Left colon (tissue), 2 donors: ENCODE data around the gene BRF1. TPM values are rescaled to one million over a fixed set of nuclear protein-coding genes. Genes with fewer than 3 reads are reported as not detected.

Experiments
- ATAC-seq: fragments of 200-7000 bp; cut with Tn5 transposase; one replicate; pipeline ENCODE4 v1.9.1; 2020; ENCODE audit warnings: mild to moderate bottlenecking, moderate library complexity
- DNase-seq, 2 donors: peaks; one replicate each; pipeline ENCODE4 v3.0.0-alpha.2; 2020
- intact Hi-C, 2 donors: fragments of 100-400 bp; cut with DNase I in 1 of 2; cut with micrococcal nuclease in 1 of 2; formaldehyde crosslinking; loops; one replicate each; pipeline versions ENCODE4 v1.11.2 to v1.14.0; 2022; cut with DNase I, micrococcal nuclease
- total RNA-seq, 2 donors: library from RNA; stranded (reverse); fragmentation: NEBNext Ultra II Directional; extraction: Animal tissue kit (Norgen Biotek cat#: 25700); gene quantifications; one replicate each; pipeline ENCODE4 v1.2.1, GENCODE V29; 2021
- donor health status: DM: no; HTN: no; CAD: no.
- donor health status: DM: yes; HTN: yes; CAD: no.

Gene BRF1
- total RNA-seq, 2 donors from 2014 or later: 29.9 to 35.1 TPM

DNA sequence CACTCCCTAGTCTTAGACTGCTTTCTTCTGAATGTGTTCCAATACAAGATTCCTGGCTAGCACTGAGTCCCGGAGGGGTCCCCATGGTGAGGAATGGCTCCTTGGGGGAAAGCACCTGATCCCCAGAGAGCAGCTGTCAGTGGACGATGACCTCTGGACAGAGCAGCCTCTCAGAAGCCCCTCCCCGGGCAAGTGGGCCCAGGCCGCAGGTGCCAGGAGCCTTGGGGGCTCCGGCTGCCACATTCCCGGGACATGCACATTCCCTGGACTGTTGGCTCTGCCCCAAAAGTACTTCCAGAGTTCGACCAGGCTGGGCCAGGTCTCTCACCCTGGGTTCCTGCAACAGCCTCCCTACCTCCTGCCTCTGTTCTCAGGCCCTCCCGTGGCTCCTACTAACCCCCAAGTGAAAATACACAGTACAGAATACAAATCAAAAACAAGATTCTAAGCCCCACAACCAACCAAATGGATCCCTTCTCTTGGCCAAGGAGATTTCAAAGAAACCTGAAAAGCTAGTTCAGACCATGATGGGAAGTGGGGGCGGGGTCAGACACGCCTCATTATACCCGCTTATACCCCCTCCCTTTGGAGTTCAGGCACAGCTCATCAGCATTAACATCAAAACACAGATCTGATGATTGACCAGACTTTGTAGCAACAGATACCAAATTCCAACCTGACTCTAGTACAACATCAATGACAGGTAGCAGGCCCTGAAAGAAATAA lies 75.8 kb downstream of the BRF1 start:
- no peak for ATAC-seq
- no peak for DNase-seq
- intact Hi-C loops: no loop called here

DNA sequence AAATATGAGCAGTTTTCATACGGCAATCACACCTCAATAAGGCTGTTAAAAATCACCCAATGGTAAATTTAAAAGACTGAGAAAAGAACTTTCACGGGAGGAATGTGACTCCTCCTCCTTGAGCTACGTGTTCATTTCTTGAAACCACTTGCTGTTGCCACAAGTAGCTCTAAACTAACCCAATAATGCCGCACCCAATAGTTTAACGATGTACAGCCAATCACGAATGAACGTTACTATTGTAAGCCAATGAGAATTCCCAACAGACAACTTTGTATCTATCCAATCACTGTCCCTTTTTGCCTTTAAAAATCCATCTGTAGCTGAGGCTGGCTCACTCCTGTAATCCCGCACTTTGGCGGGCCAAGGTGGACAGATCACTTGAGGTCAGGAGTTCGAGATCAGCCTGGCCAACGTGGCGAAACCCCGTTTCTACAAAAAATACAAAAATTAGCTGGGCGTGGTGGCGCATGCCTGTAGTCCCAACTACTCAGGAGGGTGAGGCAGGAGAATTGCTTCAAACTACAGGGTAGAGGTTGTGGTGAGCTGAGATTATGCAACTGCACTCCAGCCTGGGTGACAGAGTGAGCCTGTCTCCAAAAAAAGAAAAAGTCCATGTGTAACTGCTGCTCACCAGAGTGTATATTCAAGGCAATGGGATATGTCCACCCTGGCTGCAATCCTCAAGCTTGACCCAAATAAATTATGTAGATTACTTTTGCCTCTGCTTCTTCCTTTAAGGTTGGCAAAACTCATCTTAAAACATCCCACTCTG lies 76.8 kb downstream of the BRF1 start:
- ATAC-seq (no peak), DNase-seq (no peak)
- intact Hi-C loops: no loop called here

DNA sequence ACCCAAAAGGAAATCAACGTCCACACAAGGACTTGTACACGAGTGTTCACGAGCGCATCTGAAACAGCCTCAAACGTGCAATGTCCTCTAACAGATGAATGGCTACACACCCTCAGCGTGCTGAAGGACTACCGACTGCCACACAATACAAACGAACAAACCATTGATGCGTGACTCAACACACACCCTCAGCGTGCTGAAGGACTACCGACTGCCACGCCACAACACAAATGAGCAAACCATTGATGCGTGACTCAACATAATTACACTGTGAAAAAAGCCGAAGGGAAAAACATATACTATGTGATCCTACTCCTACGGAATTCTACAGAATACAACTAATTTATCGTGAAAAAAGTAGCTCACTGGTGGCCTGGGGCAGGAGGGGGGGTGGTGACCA lies 77.5 kb downstream of the BRF1 start:
- ATAC-seq (no peak), DNase-seq (no peak)
- intact Hi-C loops: no loop called here

DNA sequence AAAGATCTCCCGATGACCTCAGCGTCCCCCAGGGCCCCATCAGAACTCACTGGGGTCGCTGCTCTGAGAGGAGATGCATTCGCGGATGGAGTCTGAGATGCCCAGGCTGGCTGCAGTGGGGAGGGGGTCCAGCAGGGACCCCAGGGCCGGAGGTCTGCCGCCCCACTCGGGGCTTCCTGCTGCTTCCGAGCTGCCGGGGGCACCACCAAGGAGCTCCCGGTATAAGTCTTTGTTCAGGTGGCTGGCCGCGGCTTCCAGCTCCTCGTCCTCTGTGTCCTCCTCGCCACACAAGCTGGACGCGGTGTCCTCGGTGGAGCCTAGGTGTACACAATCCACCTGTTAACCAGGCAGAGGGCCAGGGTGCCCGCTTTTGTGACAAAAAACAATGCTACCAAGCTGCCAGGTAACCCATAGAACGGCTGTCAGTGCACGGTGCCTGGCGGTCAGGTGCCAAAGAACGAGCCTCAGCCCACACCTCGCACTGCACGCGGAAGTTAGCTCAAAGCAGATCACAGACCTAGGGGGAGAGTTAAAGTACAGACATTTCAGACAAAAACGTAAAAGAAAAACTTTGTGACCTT lies 79.1 kb downstream of the BRF1 start:
- no peak for ATAC-seq
- intact Hi-C loops: no loop called here

DNA sequence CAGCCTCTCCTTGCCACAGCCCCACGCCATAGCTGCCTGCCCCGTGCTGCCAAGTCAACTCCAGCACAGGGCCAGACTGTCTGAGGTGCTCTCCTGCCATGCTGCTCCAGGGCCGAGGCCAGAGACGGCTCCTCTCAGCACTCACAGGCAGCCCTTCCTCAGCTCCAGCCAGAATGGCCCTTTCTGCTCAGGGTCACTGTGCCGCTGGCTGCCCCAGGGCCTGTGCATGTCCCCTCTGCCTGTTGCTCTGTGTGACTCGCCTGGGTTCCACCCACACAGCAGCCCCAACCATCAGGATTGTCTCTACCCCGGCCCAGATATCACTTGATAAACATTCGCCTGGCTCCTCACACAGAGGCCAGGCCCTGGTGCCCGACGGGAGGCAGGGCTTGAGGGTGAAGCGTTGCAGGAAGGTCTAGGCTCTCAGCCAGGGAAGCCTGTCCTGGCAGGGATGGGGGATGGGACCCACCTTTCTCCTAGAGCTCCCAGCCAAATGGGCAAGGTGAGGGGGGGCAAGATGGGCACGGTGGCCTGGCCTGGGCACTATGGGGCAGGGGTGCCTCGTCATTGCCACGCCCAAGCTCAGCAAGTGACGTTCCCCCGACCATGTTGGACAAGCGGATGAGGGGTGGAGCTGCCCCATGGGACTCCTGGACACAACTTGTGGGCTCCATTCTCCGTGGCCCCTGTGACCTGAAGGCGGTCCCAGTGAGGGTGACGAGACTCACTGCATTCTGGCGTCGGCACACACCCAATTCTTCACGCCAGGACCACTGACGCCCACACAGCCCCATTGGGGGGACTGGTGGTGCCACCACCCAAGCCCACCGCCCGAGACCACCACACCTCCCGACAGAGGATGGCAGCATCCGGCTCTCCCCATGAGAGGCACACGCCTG lies 79.9 kb downstream of the BRF1 start:
- intact Hi-C loops: no loop called here
- no peak for DNase-seq
- no peak for ATAC-seq

More for the DNA sequence above, 79.1 kb downstream of the BRF1 start:
- no peak for DNase-seq

DNA sequence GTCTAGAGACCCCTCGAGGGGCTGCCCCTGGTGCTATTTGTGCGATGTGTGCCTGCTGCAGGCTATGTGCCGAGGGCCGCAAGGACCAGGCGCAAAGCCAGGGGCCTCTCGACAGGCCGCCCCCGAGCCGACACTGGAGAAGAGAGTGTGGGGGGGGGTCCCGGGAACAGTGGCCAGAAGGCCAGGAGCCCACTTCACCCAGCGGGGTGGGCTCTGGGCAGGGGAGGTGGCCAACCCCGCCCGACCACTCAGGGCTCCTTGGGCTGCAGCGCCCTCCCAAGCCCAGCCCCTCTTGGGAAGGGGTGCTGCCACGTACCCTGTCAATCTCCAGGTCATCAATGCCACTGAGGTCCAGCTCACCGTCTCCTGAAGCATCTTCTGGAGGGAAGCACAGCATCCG lies 81.0 kb downstream of the BRF1 start:
- no peak for ATAC-seq
- intact Hi-C loops: loop anchor here in 1 of 2 donors (10.0 kb wide), 1 partner anchor 45 kb away; no protein-coding TSS in a partner anchor
- DNase-seq: no peak

DNA sequence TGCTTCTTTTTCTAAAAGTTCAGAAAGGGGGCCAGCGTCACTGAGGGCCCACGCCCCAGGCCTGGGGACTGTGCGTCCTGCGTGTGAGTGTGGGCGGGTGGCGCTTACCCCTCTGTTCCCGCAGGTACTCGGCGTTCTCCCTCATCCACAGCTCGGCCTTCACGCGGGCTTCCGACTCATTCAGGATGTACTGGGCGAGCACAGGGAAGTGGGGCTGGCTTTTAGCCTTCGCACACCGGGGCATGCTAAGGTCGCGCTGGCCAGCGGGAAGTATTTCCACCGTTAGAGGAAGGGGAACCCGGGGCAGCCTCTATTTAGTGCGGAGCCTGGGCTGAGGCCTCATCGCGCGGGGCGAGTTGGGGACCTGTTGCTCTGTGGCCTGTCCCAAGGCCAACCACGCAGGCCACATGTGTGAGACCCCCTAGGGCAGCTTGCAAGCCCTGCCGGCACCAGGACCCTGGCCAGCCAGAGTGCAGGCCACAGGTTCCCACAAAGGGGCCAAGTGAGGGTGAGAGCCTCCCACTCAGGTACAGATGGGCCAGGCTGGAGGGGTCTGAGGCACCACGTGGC lies 81.7 kb downstream of the BRF1 start:
- DNase-seq (no peak), ATAC-seq (no peak)
- intact Hi-C loops: loop anchor here in 1 of 2 donors (10.0 kb wide), 1 partner anchor 46 kb away; no protein-coding TSS in a partner anchor

DNA sequence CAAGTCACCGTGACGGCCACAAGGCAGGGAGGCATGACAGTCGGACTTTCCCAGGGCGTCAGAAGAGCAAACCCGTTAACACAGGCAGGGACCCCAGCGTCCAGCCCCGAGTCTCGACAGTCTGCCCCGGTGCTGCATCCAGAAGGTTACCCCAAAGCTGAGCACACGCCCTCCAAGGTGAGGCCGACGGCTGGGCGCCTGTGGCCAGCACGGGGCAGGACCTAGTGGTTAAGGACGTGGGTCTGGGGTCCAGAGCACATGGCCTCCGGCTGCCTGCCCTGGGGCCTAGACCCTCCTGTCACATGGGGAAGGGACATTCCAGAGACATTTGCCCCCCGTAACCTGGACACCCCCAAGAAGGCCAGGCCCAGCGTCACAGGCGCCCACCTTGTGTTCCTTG lies 82.2 kb downstream of the BRF1 start:
- ATAC-seq (no peak), DNase-seq (no peak)
- intact Hi-C loops: loop anchor here in 1 of 2 donors (10.0 kb wide), 1 partner anchor 46 kb away; no protein-coding TSS in a partner anchor

DNA sequence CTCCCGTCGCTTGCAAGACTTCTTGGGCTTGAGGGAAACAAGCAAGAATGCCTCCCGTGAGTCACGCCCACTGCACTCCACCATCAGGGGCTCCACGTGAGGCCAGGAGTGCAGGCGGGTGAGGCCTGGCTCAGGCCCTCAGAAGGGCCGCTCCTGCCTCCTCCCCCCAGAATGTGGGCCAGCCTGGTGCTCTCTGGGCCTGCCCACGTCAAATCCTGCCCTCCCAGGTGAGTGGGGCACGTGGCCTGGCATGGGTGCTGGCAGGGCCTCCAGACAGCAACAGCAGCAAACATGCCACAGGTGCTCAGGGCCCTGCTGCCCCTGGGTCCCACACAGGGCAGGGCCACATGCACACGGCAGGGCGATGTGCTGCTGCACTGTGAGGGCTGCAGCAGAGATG lies 83.0 kb downstream of the BRF1 start:
- DNase-seq: no peak
- intact Hi-C loops: loop anchor here in 1 of 2 donors (10.0 kb wide), 1 partner anchor 47 kb away; no protein-coding TSS in a partner anchor
- ATAC-seq: no peak

DNA sequence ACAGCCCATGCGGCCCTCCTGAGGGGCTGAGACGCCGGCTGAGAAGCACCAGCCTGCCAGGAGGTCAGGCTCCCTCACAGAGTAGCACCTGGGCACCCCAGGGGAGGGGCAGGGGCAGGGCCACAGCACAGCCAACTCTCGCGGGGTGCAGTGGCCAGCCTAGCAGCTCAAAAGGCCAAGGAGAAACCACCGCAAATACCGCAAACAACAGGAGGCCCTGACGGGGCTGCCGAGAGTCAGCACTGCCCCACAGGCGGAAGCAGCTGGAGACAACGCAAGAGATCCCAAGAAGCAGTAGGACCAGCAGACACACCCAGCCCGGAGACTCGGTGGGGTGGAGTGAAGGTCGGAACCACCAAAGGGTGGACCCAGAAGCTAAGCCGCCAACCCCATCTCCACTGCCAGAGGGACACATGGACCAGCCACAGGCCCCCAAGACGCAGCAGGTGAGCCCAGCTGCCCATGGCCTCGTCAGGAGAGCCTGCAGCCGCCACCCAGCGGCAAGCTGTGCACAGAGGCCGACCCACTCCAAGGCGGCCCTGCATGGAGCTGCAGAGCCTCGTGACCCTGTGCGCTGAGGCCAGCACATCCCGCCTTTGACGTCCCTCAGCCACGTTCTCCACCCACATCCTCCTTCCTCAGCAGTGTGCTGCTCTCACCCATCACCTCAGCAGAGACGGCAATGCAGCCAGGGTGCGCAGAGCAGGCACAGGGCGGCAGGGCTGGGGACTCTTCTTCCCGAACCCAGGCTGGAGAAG lies 84.1 kb downstream of the BRF1 start:
- intact Hi-C loops: loop anchor here in 1 of 2 donors (10.0 kb wide), 1 partner anchor 48 kb away; no protein-coding TSS in a partner anchor
- DNase-seq (no peak), ATAC-seq (no peak)

DNA sequence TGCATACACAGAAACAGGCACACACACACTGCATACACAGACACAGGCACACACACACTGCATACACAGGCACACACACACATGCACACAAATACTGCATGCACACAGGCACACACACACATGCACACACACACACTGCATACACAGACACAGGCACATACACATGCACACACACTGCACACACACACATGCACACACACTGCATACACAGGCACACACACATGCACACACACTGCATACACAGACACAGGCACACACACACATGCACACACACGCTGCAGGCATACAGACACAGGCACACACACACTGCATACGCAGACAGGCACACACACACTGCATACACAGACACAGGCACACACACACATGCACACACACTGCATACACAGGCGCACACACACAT lies 85.2 kb downstream of the BRF1 start:
- no peak for ATAC-seq
- DNase-seq: no peak
- intact Hi-C loops: loop anchor here in 1 of 2 donors (10.0 kb wide), 1 partner anchor 49 kb away; no protein-coding TSS in a partner anchor

DNA sequence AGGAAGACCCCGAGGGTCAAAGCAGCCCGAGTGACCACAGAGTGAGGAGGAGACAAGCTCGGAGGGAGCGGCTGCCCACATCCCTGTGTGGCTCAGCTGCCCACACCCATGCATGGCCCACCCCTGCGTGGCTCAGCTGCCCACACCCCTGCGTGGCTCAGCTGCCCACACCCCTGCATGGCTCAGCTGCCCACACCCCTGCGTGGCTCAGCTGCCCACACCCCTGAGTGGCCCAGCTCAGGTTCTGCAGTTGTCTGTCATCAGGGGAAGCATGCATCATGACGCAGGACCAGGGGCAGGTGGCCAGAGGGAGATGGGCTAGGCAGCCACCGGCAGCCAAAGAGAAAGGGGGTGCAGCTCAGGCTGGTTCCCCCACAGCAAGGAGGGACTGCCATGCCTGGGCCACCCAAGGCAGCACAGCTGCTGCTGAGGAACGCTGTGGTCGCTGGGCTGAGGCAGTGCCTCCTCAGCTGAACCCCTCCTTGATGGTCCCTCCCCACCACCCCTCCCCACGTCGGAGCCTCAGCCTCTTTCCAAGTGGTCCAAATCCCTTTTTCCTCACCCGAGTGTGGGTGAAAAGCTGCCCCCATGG lies 86.4 kb downstream of the BRF1 start:
- intact Hi-C loops: loop anchor here in 1 of 2 donors (10.0 kb wide), 1 partner anchor 50 kb away; no protein-coding TSS in a partner anchor
- DNase-seq (no peak), ATAC-seq (no peak)

DNA sequence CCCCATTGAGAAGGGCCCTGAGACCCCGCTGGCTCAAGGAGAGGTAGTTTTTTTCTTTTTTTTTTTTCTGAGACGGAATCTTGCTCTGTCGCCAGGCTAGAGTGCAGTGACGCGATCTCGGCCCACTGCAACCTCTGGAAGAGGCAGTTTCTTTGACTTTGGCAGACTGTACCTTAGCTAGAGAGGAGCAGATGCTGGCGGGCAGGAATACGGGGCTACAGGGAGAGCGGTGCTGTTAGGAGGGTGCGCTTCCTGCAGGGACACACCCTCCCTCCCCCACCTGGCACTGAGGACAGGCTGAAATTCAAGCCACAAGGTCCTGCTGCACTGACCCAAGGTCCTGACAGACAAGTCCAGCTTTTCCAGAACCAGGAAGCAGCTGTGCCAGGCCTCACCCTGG lies 87.4 kb downstream of the BRF1 start:
- no peak for ATAC-seq

DNA sequence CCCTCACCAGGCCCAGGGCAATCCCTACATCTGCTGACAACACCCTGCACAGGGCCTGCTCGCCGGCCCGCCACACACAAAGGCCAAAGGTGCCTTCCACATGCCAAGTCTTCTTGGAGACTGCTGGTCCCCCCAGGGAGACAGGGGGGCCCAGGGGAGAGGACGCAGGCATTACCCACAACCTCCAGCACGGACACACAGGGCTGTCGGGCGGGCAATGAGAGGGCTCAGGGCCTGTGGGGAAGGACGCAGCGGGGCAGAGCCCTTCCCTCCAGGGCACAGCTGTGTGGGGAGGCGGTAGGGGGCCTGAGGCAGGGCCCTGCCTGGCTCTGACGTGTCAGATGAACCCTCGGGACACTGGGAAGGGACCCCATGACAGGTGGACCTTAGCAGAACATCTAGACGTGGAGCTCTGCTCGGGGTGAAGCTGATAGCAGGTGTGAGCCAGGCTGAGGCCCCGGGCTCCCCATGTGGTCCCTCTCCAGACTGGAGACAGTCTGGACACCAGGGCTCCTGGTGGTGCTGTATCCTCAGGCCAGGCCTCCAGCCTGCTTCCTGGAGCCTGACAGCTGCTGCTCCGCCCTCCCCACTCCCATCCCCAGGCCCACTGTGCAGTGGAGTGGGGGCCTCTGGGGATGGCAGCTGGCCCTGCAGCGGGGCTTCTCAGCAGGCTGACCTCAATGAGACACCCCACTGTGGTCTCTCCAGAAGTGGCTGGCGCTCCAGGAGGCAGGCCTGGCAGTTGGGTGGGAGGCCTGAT lies 88.1 kb downstream of the BRF1 start:
- no peak for DNase-seq
- no peak for ATAC-seq
- intact Hi-C loops: loop anchor here in 1 of 2 donors (10.0 kb wide), 1 partner anchor 52 kb away; no protein-coding TSS in a partner anchor

More for the DNA sequence above, 87.4 kb downstream of the BRF1 start:
- intact Hi-C loops: loop anchor here in 1 of 2 donors (10.0 kb wide), 1 partner anchor 51 kb away; no protein-coding TSS in a partner anchor
- no peak for DNase-seq

DNA sequence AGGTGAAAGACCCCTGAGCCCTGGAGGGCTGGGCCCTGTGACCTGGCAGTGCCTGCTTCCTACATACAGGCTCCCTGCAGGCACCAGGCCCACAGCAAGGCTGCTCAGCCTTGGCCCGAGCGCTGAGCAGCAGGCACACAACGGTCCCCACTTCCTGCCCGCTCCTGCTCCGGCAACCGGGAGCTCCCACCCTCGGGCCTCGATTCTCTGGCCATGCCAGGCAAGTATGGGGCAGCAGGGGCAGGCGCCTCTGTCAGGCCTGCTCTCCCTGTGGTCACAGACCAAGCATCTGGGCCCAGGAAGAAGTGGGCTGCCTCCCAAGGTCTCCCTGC lies 89.1 kb downstream of the BRF1 start:
- ATAC-seq (no peak), DNase-seq (no peak)
- intact Hi-C loops: loop anchor here in 1 of 2 donors (10.0 kb wide), 1 partner anchor 53 kb away; no protein-coding TSS in a partner anchor

DNA sequence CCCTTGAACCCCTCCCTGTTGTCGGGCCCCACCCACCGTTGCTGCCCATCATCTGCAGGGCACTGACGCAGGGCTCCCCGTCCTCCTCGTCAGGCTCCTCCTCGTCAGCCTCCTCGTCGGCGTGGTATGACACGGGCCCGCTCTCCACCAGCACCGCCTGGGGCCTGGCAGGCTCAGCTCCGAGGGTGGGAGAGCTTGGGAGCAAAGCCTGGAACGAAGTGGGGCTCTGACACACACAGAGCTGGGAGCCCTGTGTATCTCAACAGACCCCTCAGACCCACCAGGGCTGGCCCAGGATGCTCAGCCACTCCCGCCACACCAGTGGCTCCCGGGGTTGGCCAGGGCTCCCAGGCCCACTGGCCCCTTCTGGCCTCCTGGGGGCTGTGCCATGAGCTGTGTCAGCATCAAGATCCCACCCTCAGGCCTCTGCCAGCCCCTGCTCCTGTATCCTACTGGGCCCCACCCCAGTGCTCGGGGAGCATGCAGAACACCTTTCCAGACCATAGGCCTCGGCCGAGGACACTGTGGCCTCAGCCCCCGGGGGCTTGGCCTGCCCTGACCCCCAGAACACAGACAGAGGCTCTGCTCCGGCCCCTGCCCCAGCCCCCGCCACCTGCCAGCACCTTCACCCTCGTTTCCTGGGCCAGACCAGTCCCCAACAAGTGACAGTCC lies 89.6 kb downstream of the BRF1 start:
- ATAC-seq (no peak), DNase-seq (no peak)
- intact Hi-C loops: loop anchor here in 1 of 2 donors (10.0 kb wide), 1 partner anchor 54 kb away; no protein-coding TSS in a partner anchor
